ENCODE results near the gene RNF5. TPM values are rescaled to one million over a fixed set of nuclear protein-coding genes. Genes with fewer than 3 reads are reported as not detected.

Gene RNF5
- total RNA-seq, 1 experiment from 2014 or later: 45.9 TPM

GRCh38 chr6:32133786-32134185, 44.4 kb upstream of the RNF5 start:
- no peak for DNase-seq (ENCODE audit: low read depth, low spot score)
- Histone ChIP-seq H3K79me2 (ENCODE audit: insufficient read depth, low read length) (peaks cover 10% of the 10 kb centered on the region), H3K36me3 (ENCODE audit: control insufficient read depth in 1 of 2, insufficient read depth in 2 of 2, low read length in 2 of 2) (no peaks in the 10 kb centered on the region), H3K9ac (ENCODE audit: low read length) (no peak overlapping the region), H3K4me1 (ENCODE audit: control insufficient read depth in 1 of 2, insufficient read depth in 2 of 2, low read length in 2 of 2) (peaks cover 12 to 16% of the 10 kb centered on the region in 2 experiments), H3K4me3 (replicated peaks in 1 of 2; ENCODE audit: low read depth in 1 of 2, low read length in 2 of 2) (no peak overlapping the region), H3K27me3 (ENCODE audit: insufficient read depth, low read length) (no peaks in the 10 kb centered on the region), H3K9me2 (ENCODE audit: insufficient read depth) (no peaks in the 10 kb centered on the region), H4K20me1 (ENCODE audit: insufficient read depth) (no peaks in the 10 kb centered on the region), H3K4me2 (ENCODE audit: low read length) (no peak overlapping the region), H3K27ac (ENCODE audit: low read depth, low read length) (no peak overlapping the region), H2AFZ (ENCODE audit: low read depth, low read length, poor library complexity, severe bottlenecking) (no peak overlapping the region), H3K9me3 (ENCODE audit: control insufficient read depth in 1 of 2, insufficient read depth in 1 of 2, low read depth in 1 of 2, low read length in 2 of 2) (no peaks in the 10 kb centered on the region)
- TF ChIP-seq, protein P1, sequence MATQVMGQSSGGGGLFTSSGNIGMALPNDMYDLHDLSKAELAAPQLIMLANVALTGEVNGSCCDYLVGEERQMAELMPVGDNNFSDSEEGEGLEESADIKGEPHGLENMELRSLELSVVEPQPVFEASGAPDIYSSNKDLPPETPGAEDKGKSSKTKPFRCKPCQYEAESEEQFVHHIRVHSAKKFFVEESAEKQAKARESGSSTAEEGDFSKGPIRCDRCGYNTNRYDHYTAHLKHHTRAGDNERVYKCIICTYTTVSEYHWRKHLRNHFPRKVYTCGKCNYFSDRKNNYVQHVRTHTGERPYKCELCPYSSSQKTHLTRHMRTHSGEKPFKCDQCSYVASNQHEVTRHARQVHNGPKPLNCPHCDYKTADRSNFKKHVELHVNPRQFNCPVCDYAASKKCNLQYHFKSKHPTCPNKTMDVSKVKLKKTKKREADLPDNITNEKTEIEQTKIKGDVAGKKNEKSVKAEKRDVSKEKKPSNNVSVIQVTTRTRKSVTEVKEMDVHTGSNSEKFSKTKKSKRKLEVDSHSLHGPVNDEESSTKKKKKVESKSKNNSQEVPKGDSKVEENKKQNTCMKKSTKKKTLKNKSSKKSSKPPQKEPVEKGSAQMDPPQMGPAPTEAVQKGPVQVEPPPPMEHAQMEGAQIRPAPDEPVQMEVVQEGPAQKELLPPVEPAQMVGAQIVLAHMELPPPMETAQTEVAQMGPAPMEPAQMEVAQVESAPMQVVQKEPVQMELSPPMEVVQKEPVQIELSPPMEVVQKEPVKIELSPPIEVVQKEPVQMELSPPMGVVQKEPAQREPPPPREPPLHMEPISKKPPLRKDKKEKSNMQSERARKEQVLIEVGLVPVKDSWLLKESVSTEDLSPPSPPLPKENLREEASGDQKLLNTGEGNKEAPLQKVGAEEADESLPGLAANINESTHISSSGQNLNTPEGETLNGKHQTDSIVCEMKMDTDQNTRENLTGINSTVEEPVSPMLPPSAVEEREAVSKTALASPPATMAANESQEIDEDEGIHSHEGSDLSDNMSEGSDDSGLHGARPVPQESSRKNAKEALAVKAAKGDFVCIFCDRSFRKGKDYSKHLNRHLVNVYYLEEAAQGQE (IDR thresholded peaks at IDR 0.05; ENCODE audit: low read depth): no peak
- no peak for TF ChIP-seq JUND (IDR thresholded peaks at IDR 0.05)
- TF ChIP-seq EZH2phosphoT487 (IDR thresholded peaks at IDR 0.05; ENCODE audit: borderline replicate concordance): no peak
- no peak for TF ChIP-seq SIN3A (IDR thresholded peaks at IDR 0.05; ENCODE audit: low read depth)
- TF ChIP-seq RAD21 (IDR thresholded peaks at IDR 0.05; ENCODE audit: low read depth): no peak
- CTCF ChIA-PET: no interaction called here
- ATAC-seq: no peak
- intact Hi-C loops (cut with micrococcal nuclease): no loop called here
- BruUV-seq (replicated peaks): no TSS peak
- POLR2A ChIA-PET: no interaction called here
- RAD21 ChIA-PET (ENCODE audit: low non-redundant PET in 1 of 2, low total read pairs in 2 of 2, uncharacterized antibody in 2 of 2, unreplicated experiment in 2 of 2): no interaction called here

GRCh38 chr6:32137454-32137853, 40.8 kb upstream of the RNF5 start:
- no peaks in the 10 kb centered on the region for H4K20me1 ChIP-seq (ENCODE audit: insufficient read depth)
- no peaks in the 10 kb centered on the region for H3K9me2 ChIP-seq (ENCODE audit: insufficient read depth)
- H3K36me3 ChIP-seq (ENCODE audit: control insufficient read depth in 1 of 2, insufficient read depth in 2 of 2, low read length in 2 of 2): no peaks in the 10 kb centered on the region
- no peaks in the 10 kb centered on the region for H3K79me2 ChIP-seq (ENCODE audit: insufficient read depth, low read length)
- intact Hi-C loops (cut with micrococcal nuclease): no loop called here
- no peaks in the 10 kb centered on the region for H3K27me3 ChIP-seq (ENCODE audit: insufficient read depth, low read length)
- no peak for ATAC-seq
- no peak overlapping the region for H3K27ac ChIP-seq (ENCODE audit: low read depth, low read length)
- TF ChIP-seq, protein P1 (IDR thresholded peaks at IDR 0.05; ENCODE audit: low read depth): no peak
- no peak for TF ChIP-seq FOSL1 (IDR thresholded peaks at IDR 0.05; ENCODE audit: low read depth)
- no peak for TF ChIP-seq POLR2AphosphoS5 (IDR thresholded peaks at IDR 0.05; ENCODE audit: low read depth, low read length)
- TF ChIP-seq JUND (IDR thresholded peaks at IDR 0.05): no peak
- no peak for TF ChIP-seq ZBTB33 (IDR thresholded peaks at IDR 0.05; ENCODE audit: extremely low read depth, insufficient replicate concordance, low read length)
- no peak for TF ChIP-seq SP1 (IDR thresholded peaks at IDR 0.05; ENCODE audit: low read depth)
- TF ChIP-seq SRF (IDR thresholded peaks at IDR 0.05; ENCODE audit: low read depth): no peak
- TF ChIP-seq, protein P2, sequence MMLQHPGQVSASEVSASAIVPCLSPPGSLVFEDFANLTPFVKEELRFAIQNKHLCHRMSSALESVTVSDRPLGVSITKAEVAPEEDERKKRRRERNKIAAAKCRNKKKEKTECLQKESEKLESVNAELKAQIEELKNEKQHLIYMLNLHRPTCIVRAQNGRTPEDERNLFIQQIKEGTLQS (IDR thresholded peaks at IDR 0.05): no peak
- no peak overlapping the region for H3K4me3 ChIP-seq (replicated peaks in 1 of 2; ENCODE audit: low read depth in 1 of 2, low read length in 2 of 2)
- CTCF ChIA-PET: no interaction called here
- H3K9ac ChIP-seq (ENCODE audit: low read length): no peak overlapping the region
- RAD21 ChIA-PET (ENCODE audit: low non-redundant PET in 1 of 2, low total read pairs in 2 of 2, uncharacterized antibody in 2 of 2, unreplicated experiment in 2 of 2): no interaction called here
- no peaks in the 10 kb centered on the region for H3K4me1 ChIP-seq (ENCODE audit: control insufficient read depth in 1 of 2, insufficient read depth in 2 of 2, low read length in 2 of 2)
- no peak overlapping the region for H3K4me2 ChIP-seq (ENCODE audit: low read length)
- no peaks in the 10 kb centered on the region for H3K9me3 ChIP-seq (ENCODE audit: control insufficient read depth in 1 of 2, insufficient read depth in 1 of 2, low read depth in 1 of 2, low read length in 2 of 2)
- H2AFZ ChIP-seq (ENCODE audit: low read depth, low read length, poor library complexity, severe bottlenecking): no peak overlapping the region
- no TSS peak for BruUV-seq (replicated peaks)
- POLR2A ChIA-PET: no interaction called here
- DNase-seq (ENCODE audit: low read depth, low spot score): no peak
